HCT116 (cell line): ENCODE data around the gene BMP7. TPM values are rescaled to one million over a fixed set of nuclear protein-coding genes. Genes with fewer than 3 reads are reported as not detected.

ENCODE experiments used
- ATAC-seq: fragments of 200-7000 bp; cut with Tn5 transposase; 2 replicates; pipeline ENCODE4 v1.9.1; 2020; ENCODE audit warnings: mild to moderate bottlenecking, moderate library complexity
- BruUV-seq: library from RNA; stranded (reverse); fragments of 400-500 nt; replicated peaks from 2 replicates; lab custom pipeline; 2021; lab: Mats Ljungman, UMichigan
- CTCF ChIA-PET: fragments of 300-600 bp; sonication (Branson Sonifier 250); formaldehyde crosslinking; loops from one replicate; lab custom pipeline; 2021; ENCODE audit warnings: antibody characterized with exemption; lab: Charles Lee
- POLR2A ChIA-PET: fragments of 300-600, 350-600 bp; sonication (Branson Sonifier 250); formaldehyde crosslinking; loops from one replicate; lab custom pipeline; 2021; ENCODE audit warnings: antibody characterized with exemption; lab: Charles Lee
- RAD21 ChIA-PET, 2 experiments: fragments of 300-600 bp; sonication (Branson Sonifier 250); formaldehyde crosslinking; loops; one replicate each; lab custom pipeline; 2023; ENCODE audit warnings: low total read pairs in 2 of 2; ENCODE audit not compliant: uncharacterized antibody in 2 of 2, unreplicated experiment in 2 of 2, low non-redundant PET in 1 of 2; lab: Charles Lee
- DNase-seq: peaks from one replicate; pipeline ENCODE4 v3.0.0-alpha.2; 2010; ENCODE audit warnings: low read depth, low spot score
- H2AFZ ChIP-seq: fragments of 200-600 bp; shearing (Covaris generic), sonication (generic); 2 replicates; pipeline ENCODE4 v1.6.1; 2017; ENCODE audit warnings: low read depth, mixed run types, mixed read lengths, antibody characterized with exemption, low read length; ENCODE audit not compliant: poor library complexity, severe bottlenecking
- H3K27ac ChIP-seq: 2 replicates; pipeline ENCODE4 v1.5.1; 2012; ENCODE audit warnings: low read depth, low read length
- H3K27me3 ChIP-seq: fragments of 200-600 bp; sonication (generic); 2 replicates; pipeline ENCODE4 v1.6.1; 2016; ENCODE audit warnings: mixed run types, low read length, mixed read lengths; ENCODE audit not compliant: insufficient read depth
- H3K36me3 ChIP-seq, 2 experiments: fragments of 200-500 bp in 1 of 2; fragments of 200-600 bp in 1 of 2; sonication (Bioruptor generic) in 1 of 2; sonication (generic) in 1 of 2; 2 replicates each; pipeline versions ENCODE4 v1.5.1 to v1.6.1; 2014 to 2016; ENCODE audit warnings: low read length in 2 of 2, inconsistent platforms in 1 of 2, mixed read lengths in 1 of 2, mixed run types in 1 of 2; ENCODE audit not compliant: insufficient read depth in 2 of 2, control insufficient read depth in 1 of 2
- H3K4me1 ChIP-seq, 2 experiments: fragments of 200-600 bp in 1 of 2; sonication (generic) in 1 of 2; 2 replicates each; pipeline versions ENCODE4 v1.5.1 to v1.6.1; 2012 to 2017; ENCODE audit warnings: low read length in 2 of 2, inconsistent platforms in 1 of 2, mild to moderate bottlenecking in 1 of 2, mixed read lengths in 1 of 2, mixed run types in 1 of 2, moderate library complexity in 1 of 2; ENCODE audit not compliant: insufficient read depth in 2 of 2, control insufficient read depth in 1 of 2
- H3K4me2 ChIP-seq: fragments of 200-600 bp; sonication (generic); 2 replicates; pipeline ENCODE4 v1.6.1; 2017; ENCODE audit warnings: mixed run types, low read length, mixed read lengths
- H3K4me3 ChIP-seq, 2 experiments: fragments of 200-600 bp in 1 of 2; sonication (generic) in 1 of 2; replicated peaks in 1 of 2; 2 replicates each; pipeline ENCODE4 v1.5.1; 2011 to 2016; ENCODE audit warnings: low read length in 2 of 2, control low read depth in 1 of 2, low read depth in 1 of 2, mild to moderate bottlenecking in 1 of 2, mixed read lengths in 1 of 2, mixed run types in 1 of 2
- H3K79me2 ChIP-seq: fragments of 200-600 bp; sonication (generic); 2 replicates; pipeline ENCODE4 v1.6.1; 2017; ENCODE audit warnings: mild to moderate bottlenecking, mixed run types, low read length, moderate library complexity, mixed read lengths; ENCODE audit not compliant: insufficient read depth
- H3K9ac ChIP-seq: fragments of 200-600 bp; sonication (generic); 2 replicates; pipeline ENCODE4 v1.6.1; 2016; ENCODE audit warnings: low read length, mixed read lengths
- H3K9me2 ChIP-seq: fragments of 200-600 bp; sonication (generic), shearing (Covaris generic); 2 replicates; pipeline ENCODE4 v1.6.1; 2017; ENCODE audit warnings: mixed run types, mild to moderate bottlenecking, moderate library complexity; ENCODE audit not compliant: insufficient read depth
- H3K9me3 ChIP-seq, 2 experiments: fragments of 200-500 bp in 1 of 2; fragments of 200-600 bp in 1 of 2; sonication (Bioruptor generic) in 1 of 2; sonication (generic) in 1 of 2; 2 replicates each; pipeline ENCODE4 v1.6.1; 2014 to 2017; ENCODE audit warnings: low read length in 2 of 2, mixed read lengths in 2 of 2, inconsistent platforms in 1 of 2, low read depth in 1 of 2, mild to moderate bottlenecking in 1 of 2, mixed run types in 1 of 2, moderate library complexity in 1 of 2; ENCODE audit not compliant: control insufficient read depth in 1 of 2, insufficient read depth in 1 of 2
- H4K20me1 ChIP-seq: fragments of 200-600 bp; sonication (generic), shearing (Covaris generic); 2 replicates; pipeline ENCODE4 v1.6.1; 2017; ENCODE audit warnings: mixed run types, mild to moderate bottlenecking, moderate library complexity; ENCODE audit not compliant: insufficient read depth
- CBX3 ChIP-seq: IDR thresholded peaks from 2 replicates; pipeline ENCODE4 v1.6.1; 2012; ENCODE audit warnings: low read depth
- CEBPB ChIP-seq: IDR thresholded peaks from 2 replicates; pipeline ENCODE4 v1.6.1; 2012; ENCODE audit warnings: low read depth
- EZH2 ChIP-seq: fragments of 200-600 bp; sonication (generic); IDR thresholded peaks from 2 replicates; pipeline ENCODE4 v1.6.1; 2017; ENCODE audit warnings: antibody characterized with exemption, mixed run types
- FOSL1 ChIP-seq: IDR thresholded peaks from 2 replicates; pipeline ENCODE4 v1.6.1; 2012; ENCODE audit warnings: low read depth
- POLR2A ChIP-seq: IDR thresholded peaks from 2 replicates; pipeline ENCODE4 v1.7.0; 2011; ENCODE audit warnings: borderline replicate concordance; ENCODE audit not compliant: insufficient read depth, insufficient read length; ENCODE audit errors: extremely low read depth
- POLR2AphosphoS5 ChIP-seq: IDR thresholded peaks from 2 replicates; pipeline ENCODE4 v1.6.1; 2011; ENCODE audit warnings: mild to moderate bottlenecking, low read depth, low read length, moderate library complexity
- RAD21 ChIP-seq: IDR thresholded peaks from 2 replicates; pipeline ENCODE4 v1.6.1; 2012; ENCODE audit warnings: low read depth, mild to moderate bottlenecking
- SP1 ChIP-seq: IDR thresholded peaks from 2 replicates; pipeline ENCODE4 v1.6.1; 2012; ENCODE audit warnings: low read depth
- SRF ChIP-seq: IDR thresholded peaks from 2 replicates; pipeline ENCODE4 v1.6.1; 2012; ENCODE audit warnings: low read depth
- TCF7L2 ChIP-seq: IDR thresholded peaks from 2 replicates; pipeline ENCODE4 v1.7.0; 2011; ENCODE audit warnings: borderline replicate concordance, inconsistent platforms; ENCODE audit not compliant: insufficient read depth, insufficient read length; ENCODE audit errors: extremely low read depth
- intact Hi-C: fragments of 100-400 bp; cut with micrococcal nuclease; formaldehyde crosslinking; loops from 2 replicates; pipeline ENCODE4 v1.10.0; 2022
- total RNA-seq: library from RNA; stranded (reverse); gene quantifications from one replicate; pipeline ENCODE4 v1.2.1, GENCODE V29; 2021; ENCODE audit not compliant: unreplicated experiment
- TF ChIP-seq, protein P1 (sequence below): IDR thresholded peaks from 2 replicates; pipeline ENCODE4 v1.6.1; 2011; ENCODE audit warnings: mild to moderate bottlenecking, low read length, moderate library complexity; ENCODE audit not compliant: insufficient replicate concordance; ENCODE audit errors: extremely low read depth
- TF ChIP-seq, protein P2 (sequence below): IDR thresholded peaks from 2 replicates; pipeline ENCODE4 v1.6.1; 2012
- TF ChIP-seq, protein P3 (sequence below): IDR thresholded peaks from 2 replicates; pipeline ENCODE4 v1.6.1; 2012
- TF ChIP-seq, protein P4 (sequence below), 3 experiments: fragments of 200-600 bp in 1 of 3; sonication (generic) in 1 of 3; IDR thresholded peaks in 2 of 3; conservative IDR thresholded peaks in 1 of 3; 2 replicates each; pipeline ENCODE4 v1.5.1; 2012 to 2017; ENCODE audit warnings: low read depth in 2 of 3, low read length in 2 of 3, antibody characterized with exemption in 1 of 3, borderline replicate concordance in 1 of 3, control low read depth in 1 of 3, mild to moderate bottlenecking in 1 of 3, mixed read lengths in 1 of 3, mixed run types in 1 of 3, moderate library complexity in 1 of 3; ENCODE audit not compliant: insufficient read depth in 1 of 3

Gene BMP7
- total RNA-seq, 1 experiment from 2014 or later, result 7.0 TPM

DNA sequence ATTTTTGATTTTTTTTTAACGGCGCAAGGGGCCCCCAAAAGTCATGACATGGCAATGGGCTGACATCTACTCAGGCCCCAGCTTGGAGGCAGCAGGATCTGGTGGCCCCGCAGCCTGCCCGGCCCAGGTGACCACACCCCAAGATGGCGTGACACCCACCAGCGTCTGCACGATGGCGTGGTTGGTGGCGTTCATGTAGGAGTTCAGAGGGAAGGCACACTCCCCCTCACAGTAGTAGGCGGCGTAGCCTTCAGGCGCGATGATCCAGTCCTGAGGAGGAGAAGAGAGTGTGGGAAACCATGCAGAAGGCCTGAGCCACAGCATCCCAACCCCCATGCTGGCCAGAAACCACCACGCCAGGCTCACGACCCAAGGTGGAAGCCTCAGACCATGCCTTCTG, 93.4 kb downstream of the BMP7 start:
- no TSS peak for BruUV-seq
- ChIA-PET RAD21 (no interaction called here), CTCF (no interaction called here), POLR2A (no interaction called here)
- no peak overlapping the region for H2AFZ ChIP-seq
- intact Hi-C loops, result no loop called here
- no peaks in the 10 kb centered on the region for H3K79me2 ChIP-seq
- H3K9ac ChIP-seq, result no peak overlapping the region
- H3K27me3 ChIP-seq, result peaks cover 6% of the 10 kb centered on the region; the same call in 1 of the 2 replicates
- H3K36me3 ChIP-seq, result no peaks in the 10 kb centered on the region
- no peak overlapping the region for H3K27ac ChIP-seq
- no peak for TF ChIP-seq SRF
- TF ChIP-seq RAD21, result no peak
- TF ChIP-seq, protein P1, sequence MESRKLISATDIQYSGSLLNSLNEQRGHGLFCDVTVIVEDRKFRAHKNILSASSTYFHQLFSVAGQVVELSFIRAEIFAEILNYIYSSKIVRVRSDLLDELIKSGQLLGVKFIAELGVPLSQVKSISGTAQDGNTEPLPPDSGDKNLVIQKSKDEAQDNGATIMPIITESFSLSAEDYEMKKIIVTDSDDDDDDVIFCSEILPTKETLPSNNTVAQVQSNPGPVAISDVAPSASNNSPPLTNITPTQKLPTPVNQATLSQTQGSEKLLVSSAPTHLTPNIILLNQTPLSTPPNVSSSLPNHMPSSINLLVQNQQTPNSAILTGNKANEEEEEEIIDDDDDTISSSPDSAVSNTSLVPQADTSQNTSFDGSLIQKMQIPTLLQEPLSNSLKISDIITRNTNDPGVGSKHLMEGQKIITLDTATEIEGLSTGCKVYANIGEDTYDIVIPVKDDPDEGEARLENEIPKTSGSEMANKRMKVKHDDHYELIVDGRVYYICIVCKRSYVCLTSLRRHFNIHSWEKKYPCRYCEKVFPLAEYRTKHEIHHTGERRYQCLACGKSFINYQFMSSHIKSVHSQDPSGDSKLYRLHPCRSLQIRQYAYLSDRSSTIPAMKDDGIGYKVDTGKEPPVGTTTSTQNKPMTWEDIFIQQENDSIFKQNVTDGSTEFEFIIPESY, result no peak
- no peak for TF ChIP-seq POLR2A
- TF ChIP-seq CBX3, result no peak
- TF ChIP-seq TCF7L2, result no peak
- TF ChIP-seq, protein P2, sequence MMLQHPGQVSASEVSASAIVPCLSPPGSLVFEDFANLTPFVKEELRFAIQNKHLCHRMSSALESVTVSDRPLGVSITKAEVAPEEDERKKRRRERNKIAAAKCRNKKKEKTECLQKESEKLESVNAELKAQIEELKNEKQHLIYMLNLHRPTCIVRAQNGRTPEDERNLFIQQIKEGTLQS, result no peak
- no peak for TF ChIP-seq SP1
- TF ChIP-seq, protein P3, sequence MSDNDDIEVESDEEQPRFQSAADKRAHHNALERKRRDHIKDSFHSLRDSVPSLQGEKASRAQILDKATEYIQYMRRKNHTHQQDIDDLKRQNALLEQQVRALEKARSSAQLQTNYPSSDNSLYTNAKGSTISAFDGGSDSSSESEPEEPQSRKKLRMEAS, result no peak
- TF ChIP-seq, protein P4, sequence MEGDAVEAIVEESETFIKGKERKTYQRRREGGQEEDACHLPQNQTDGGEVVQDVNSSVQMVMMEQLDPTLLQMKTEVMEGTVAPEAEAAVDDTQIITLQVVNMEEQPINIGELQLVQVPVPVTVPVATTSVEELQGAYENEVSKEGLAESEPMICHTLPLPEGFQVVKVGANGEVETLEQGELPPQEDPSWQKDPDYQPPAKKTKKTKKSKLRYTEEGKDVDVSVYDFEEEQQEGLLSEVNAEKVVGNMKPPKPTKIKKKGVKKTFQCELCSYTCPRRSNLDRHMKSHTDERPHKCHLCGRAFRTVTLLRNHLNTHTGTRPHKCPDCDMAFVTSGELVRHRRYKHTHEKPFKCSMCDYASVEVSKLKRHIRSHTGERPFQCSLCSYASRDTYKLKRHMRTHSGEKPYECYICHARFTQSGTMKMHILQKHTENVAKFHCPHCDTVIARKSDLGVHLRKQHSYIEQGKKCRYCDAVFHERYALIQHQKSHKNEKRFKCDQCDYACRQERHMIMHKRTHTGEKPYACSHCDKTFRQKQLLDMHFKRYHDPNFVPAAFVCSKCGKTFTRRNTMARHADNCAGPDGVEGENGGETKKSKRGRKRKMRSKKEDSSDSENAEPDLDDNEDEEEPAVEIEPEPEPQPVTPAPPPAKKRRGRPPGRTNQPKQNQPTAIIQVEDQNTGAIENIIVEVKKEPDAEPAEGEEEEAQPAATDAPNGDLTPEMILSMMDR (IDR thresholded peaks at IDR 0.05 in 2 of 3, conservative IDR thresholded peaks at IDR 0.05 in 1 of 3; ENCODE audit: borderline replicate concordance in 1 of 3, insufficient read depth in 1 of 3, low read depth in 2 of 3, low read length in 2 of 3), result no peak
- no peak for TF ChIP-seq CEBPB
- TF ChIP-seq FOSL1, result no peak
- no peak for TF ChIP-seq EZH2
- TF ChIP-seq POLR2AphosphoS5, result no peak
- no peaks in the 10 kb centered on the region for H3K9me2 ChIP-seq
- DNase-seq (no peak), ATAC-seq (no peak)
- H4K20me1 ChIP-seq, result no peaks in the 10 kb centered on the region
- peaks cover 13% of the 10 kb centered on the region in 2 experiments for H3K4me1 ChIP-seq
- H3K4me3 ChIP-seq, result no peak overlapping the region
- no peak overlapping the region for H3K4me2 ChIP-seq
- H3K9me3 ChIP-seq, result no peaks in the 10 kb centered on the region
